HG03342 (cell line): ENCODE data around the gene PTPN1.
A peak's percentile ranks its signal among the peaks of the same experiment; 100 is the strongest.
"Not testable (repeated sequence)": the region's sequence is repeated elsewhere in the genome, so short reads cannot be mapped to it uniquely, and the experiment has no call there.

Source experiments
- ATAC-seq: cut with Tn5 transposase; IDR thresholded peaks from one replicate; pipeline ENCODE4 v1.9.1; 2021; ENCODE audit warnings: mild to moderate bottlenecking, moderate library complexity; ENCODE audit not compliant: unreplicated experiment

Gene PTPN1

DNA sequence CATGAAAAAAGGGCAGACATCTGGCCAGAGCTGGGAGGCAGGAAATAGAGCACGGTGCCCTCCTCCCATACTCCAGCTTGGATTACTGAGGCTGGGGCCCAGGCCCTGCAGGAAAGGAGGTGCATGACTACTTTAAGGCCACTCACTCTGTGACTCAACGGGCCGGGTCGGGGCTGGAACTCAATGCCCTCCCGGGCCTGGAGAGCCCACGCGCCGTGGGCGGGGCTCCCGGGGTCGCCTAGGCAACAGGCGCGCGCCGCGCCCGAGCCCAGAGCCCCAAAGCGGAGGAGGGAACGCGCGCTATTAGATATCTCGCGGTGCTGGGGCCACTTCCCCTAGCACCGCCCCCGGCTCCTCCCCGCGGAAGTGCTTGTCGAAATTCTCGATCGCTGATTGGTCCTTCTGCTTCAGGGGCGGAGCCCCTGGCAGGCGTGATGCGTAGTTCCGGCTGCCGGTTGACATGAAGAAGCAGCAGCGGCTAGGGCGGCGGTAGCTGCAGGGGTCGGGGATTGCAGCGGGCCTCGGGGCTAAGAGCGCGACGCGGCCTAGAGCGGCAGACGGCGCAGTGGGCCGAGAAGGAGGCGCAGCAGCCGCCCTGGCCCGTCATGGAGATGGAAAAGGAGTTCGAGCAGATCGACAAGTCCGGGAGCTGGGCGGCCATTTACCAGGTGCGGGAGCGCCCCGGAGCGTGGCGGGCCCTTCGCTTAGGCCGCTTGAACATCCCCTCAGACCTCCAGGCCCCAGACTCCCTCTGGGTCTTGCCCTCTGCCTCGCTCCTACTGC, at the start of gene PTPN1:
TSS of gene PTPN1 (plus strand) at position 461 of the 783 bp plus-strand sequence. CDS start at position 606, 145 bp downstream.
- peak; percentile 85 for ATAC-seq

- ATAC-seq: no peak
These were observed 49.4 kb upstream of the PTPN1 start for GRCh38 chr20:50460608-50461267.

GRCh38 chr20:50462093-50462690, 48.0 kb upstream of the PTPN1 start:
- ATAC-seq: no peak

- ATAC-seq: no peak
These were observed 46.0 kb upstream of the PTPN1 start for GRCh38 chr20:50464026-50464724.

DNA sequence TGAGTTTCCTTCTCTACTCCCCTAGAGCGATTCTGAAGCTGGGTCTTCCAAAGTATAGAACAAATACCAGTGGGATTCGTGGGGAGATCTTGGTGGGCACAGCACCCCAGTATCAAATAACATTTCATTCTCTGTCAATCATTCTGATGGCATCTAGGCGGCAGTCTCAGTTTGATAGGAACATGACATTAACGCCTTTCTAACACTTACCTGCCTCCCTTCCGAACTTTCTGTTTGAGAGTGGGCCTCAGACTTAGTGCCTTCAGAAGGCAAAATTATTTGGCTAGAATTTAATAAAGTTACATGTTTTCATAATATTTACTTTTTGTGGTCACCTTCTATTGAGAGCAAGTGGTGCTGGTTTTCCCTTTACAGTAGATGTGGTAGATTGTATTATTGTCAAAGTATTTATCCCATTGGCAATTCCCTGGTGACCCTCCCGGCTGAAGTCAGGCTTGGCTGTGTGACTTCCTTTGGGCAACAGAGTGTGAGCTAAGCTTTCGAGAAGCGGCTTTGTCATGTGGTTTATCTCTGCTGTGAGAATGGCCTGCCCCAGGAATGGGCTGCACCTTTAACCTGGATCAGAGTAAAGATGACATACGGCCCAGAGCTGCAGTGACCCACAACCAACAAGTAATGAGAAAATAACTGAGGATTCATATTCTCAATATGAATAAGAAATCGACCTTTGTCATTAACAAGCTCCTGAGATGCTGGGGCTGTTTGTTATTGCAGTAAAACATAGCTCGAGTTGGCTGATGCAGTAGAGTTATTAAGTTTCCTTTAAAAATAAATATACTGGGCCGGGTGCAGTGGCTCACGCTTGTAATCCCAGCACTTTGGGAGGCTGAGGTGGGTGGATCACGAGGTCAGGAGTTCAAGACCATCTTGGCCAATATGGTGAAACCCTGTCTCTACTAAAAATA, 45.2 kb upstream of the PTPN1 start:
- ATAC-seq: no peak

GRCh38 chr20:50467174-50467573, 43.0 kb upstream of the PTPN1 start:
- ATAC-seq: no peak

DNA sequence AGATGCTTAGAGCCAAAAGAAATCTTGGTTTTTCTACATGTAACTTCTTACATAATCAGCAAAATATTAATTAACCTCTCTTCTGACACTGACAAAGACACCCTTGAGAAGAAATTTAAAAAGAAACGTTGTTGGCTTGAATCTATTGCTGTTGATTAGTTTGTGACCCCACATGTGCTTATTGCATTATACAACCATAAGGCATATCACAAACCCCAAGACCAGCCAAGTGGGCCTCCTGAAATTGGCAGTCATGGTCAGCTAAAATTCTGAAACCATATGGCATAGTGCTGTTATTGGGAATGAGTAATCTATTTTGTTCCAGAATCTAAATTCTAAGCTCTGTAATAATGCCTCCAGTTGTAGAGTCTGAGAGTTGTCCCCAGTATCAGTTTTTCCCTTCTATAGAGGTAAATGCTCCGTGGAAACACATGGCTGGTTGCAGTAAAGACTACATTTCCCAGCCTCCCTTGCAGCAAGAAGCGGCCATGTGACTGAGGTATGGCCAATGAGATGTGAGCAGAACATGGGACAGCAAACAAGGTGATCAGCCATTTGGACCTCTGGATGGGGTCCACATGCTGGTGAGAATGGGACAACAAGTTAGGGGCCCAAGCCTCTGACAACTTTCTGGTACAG, 42.3 kb upstream of the PTPN1 start:
- no peak for ATAC-seq

DNA sequence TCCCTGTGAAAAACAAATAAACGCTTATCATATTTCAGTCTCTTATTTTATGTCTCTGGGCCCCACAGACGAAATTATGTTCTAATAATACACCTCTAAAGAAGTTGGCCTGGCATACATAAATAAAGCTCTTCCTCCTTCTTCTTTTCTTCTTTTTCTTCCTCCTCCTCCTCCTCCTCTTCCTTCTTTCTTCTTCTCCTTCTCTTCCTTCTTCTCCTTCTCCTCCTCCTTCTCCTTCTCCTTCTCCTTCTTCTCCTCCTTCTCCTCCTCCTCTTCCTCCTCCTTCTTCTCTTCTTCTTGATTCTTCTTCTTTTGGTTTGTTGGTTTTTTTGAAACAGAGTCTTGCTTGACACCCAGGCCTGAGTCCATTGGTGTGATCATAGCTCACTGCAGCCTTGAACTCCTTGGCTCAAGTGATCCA, 41.8 kb upstream of the PTPN1 start:
- ATAC-seq: no peak

- no peak for ATAC-seq
These were observed 40.9 kb upstream of the PTPN1 start for GRCh38 chr20:50469176-50469723.

GRCh38 chr20:50469796-50470195, 40.4 kb upstream of the PTPN1 start:
- no peak for ATAC-seq

- ATAC-seq: no peak
These were observed 39.8 kb upstream of the PTPN1 start for GRCh38 chr20:50470264-50470858.

DNA sequence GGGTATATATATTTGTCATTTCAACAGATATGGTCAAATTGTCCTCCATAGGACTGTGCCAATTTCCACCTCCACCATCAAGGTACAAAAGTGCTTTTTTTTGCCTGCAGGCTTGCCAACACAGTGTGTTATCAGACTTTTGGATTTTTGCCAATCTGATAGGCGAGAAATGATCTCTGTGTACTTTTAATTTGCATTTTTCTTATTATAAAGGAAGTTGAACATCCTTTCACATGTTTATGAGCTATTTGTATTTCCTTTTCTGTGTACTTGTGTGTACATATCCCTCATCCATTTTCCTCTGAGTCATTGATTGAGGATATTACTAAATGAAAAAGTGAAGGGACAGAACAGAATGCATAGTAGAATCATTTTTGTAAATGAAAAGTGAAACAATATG, 39.0 kb upstream of the PTPN1 start:
- no peak for ATAC-seq

GRCh38 chr20:50472693-50473664, 37.2 kb upstream of the PTPN1 start:
- ATAC-seq: no peak

- not testable (repeated sequence) for ATAC-seq
These were observed 35.8 kb upstream of the PTPN1 start for GRCh38 chr20:50474356-50474755.

GRCh38 chr20:50475681-50476292, 34.4 kb upstream of the PTPN1 start:
- no peak for ATAC-seq

DNA sequence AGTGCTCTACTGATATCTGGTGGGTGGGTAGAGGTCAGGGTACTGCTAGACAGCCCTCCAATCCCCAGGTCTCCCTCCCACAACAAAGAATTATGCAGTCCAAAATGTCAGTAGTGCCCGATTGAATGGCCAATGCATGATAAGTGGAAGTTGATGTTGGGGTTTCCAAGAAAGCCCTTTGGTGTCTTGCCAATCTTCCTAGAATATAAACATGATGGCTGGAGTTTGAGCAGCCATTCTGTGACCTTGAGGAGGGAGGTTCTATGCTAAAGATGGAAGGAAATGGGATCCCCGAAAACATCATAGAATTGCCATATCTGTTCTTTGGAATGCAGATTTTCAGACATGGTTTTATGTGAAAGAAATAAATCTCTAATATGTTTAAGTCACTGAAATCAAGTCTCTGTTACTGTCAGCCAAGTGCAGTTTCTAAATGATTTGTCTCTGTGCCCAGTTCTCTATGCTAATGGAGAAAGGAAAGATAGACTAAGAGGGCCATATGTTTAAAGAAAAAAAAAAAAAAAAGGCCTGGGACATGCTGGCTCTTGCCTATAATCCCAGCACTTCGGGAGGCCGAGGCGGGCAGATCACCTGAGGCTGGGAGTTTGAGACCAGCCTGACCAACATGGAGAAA, 32.8 kb upstream of the PTPN1 start:
- no peak for ATAC-seq
